BJ (cell line): ENCODE measurements around the gene MAPK6. TPM values are rescaled to one million over a fixed set of nuclear protein-coding genes. Genes with fewer than 3 reads are reported as not detected.

Experiments
- CTCF ChIA-PET: fragments of 350-600 bp; formaldehyde crosslinking; extraction: SDS; loops from one replicate; lab custom pipeline; 2021; ENCODE audit warnings: antibody characterized with exemption, inconsistent platforms; lab: Yijun Ruan, JAX
- POLR2A ChIA-PET: fragments of 300-600 bp; sonication (Branson Sonifier 250); formaldehyde crosslinking; extraction: SDS; loops from one replicate; lab custom pipeline; 2021; ENCODE audit warnings: antibody characterized with exemption; lab: Charles Lee
- DNase-seq: peaks from one replicate; pipeline ENCODE4 v3.0.0-alpha.2; 2011; ENCODE audit warnings: low read depth
- H3K27me3 ChIP-seq: 2 replicates; pipeline ENCODE4 v1.6.0; 2011; ENCODE audit warnings: low read length; ENCODE audit not compliant: control insufficient read depth, insufficient read depth
- H3K36me3 ChIP-seq: 2 replicates; pipeline ENCODE4 v1.5.1; 2011; ENCODE audit warnings: low read length; ENCODE audit not compliant: control insufficient read depth, insufficient read depth
- H3K4me3 ChIP-seq: 2 replicates; pipeline ENCODE4 v1.5.1; 2011; ENCODE audit warnings: low read depth, mild to moderate bottlenecking, control low read depth, low read length
- CTCF ChIP-seq: IDR thresholded peaks from 2 replicates; pipeline ENCODE4 v1.5.1; 2011; ENCODE audit warnings: low read depth, mild to moderate bottlenecking, control low read depth, inconsistent platforms, low read length, moderate library complexity; ENCODE audit not compliant: insufficient read depth
- polyA plus RNA-seq: library from polyadenylated mRNA; depleted of rRNA; stranded (reverse); fragments of >200 nt; gene quantifications from 2 replicates; pipeline ENCODE4 v1.2.3, GENCODE V29; 2011

Gene MAPK6
- polyA plus RNA-seq, 1 experiment, result 21.2 TPM

- CTCF ChIA-PET, result no interaction called here
These were observed 85.5 kb downstream of the MAPK6 start for GRCh38 chr15:52104532-52105004.

GRCh38 chr15:52105846-52106245 lies 86.8 kb downstream of the MAPK6 start:
- no peak for DNase-seq
- Histone ChIP-seq H3K4me3 (no peak overlapping the region), H3K36me3 (no peaks in the 10 kb centered on the region), H3K27me3 (no peaks in the 10 kb centered on the region)
- ChIA-PET CTCF (interaction anchor here (1.4 kb wide), 1 partner anchor 8 kb away, joined by 3 read pairs; no protein-coding TSS in a partner anchor), POLR2A (no interaction called here)
- TF ChIP-seq CTCF, result no peak

More at GRCh38 chr15:52104532-52105004, 85.5 kb downstream of the MAPK6 start:
- Histone ChIP-seq H3K4me3 (no peak overlapping the region), H3K27me3 (no peaks in the 10 kb centered on the region), H3K36me3 (no peaks in the 10 kb centered on the region)
- DNase-seq, result no peak
- no peak for TF ChIP-seq CTCF
- POLR2A ChIA-PET, result no interaction called here

GRCh38 chr15:52106641-52107040 lies 87.6 kb downstream of the MAPK6 start:
- no peaks in the 10 kb centered on the region for H3K36me3 ChIP-seq
- H3K27me3 ChIP-seq, result no peaks in the 10 kb centered on the region
- ChIA-PET CTCF (interaction anchor here (1.0 to 1.4 kb wide), 2 partner anchors 9 to 135 kb away, joined by 3 read pairs; partner anchors contain the start of gene LEO1), POLR2A (no interaction called here)
- no peak overlapping the region for H3K4me3 ChIP-seq
- no peak for TF ChIP-seq CTCF
- no peak for DNase-seq

GRCh38 chr15:52107238-52107637 lies 88.2 kb downstream of the MAPK6 start:
- Histone ChIP-seq H3K4me3 (no peak overlapping the region), H3K27me3 (peaks cover 2% of the 10 kb centered on the region), H3K36me3 (no peaks in the 10 kb centered on the region)
- ChIA-PET POLR2A (no interaction called here), CTCF (interaction anchor here (1.0 kb wide), 1 partner anchor 136 kb away, joined by 3 read pairs; the partner anchor contains the start of gene LEO1)
- no peak for DNase-seq
- no peak for TF ChIP-seq CTCF

GRCh38 chr15:52109559-52110451 lies 90.8 kb downstream of the MAPK6 start:
- ChIA-PET POLR2A (no interaction called here), CTCF (interaction anchor here (2.4 kb wide), 1 partner anchor 30 kb away, joined by 7 read pairs; no protein-coding TSS in a partner anchor)
- no peak for TF ChIP-seq CTCF
- DNase-seq, result no peak
- Histone ChIP-seq H3K36me3 (no peaks in the 10 kb centered on the region), H3K4me3 (no peak overlapping the region), H3K27me3 (peaks cover 2% of the 10 kb centered on the region)
